ENCODE measurements around the gene EPHX1. TPM values are rescaled to one million over a fixed set of nuclear protein-coding genes. Genes with fewer than 3 reads are reported as not detected.

Gene EPHX1
- total RNA-seq, 1 experiment from 2014 or later = 35.8 TPM

GRCh38 chr1:225817611-225818061, 7.7 kb downstream of the EPHX1 start:
- BruUV-seq (replicated peaks) = no TSS peak
- ChIA-PET POLR2A (interaction anchor here (1.1 to 6.0 kb wide), 8 partner anchors 16 to 311 kb away, joined by 3 to 85 read pairs (median 4); partner anchors contain the start of genes SRP9 and TMEM63A), CTCF (interaction anchor here (0.8 to 4.8 kb wide), 12 partner anchors 17 to 343 kb away, joined by 3 to 33 read pairs (median 4); partner anchors contain the start of genes SRP9 and TMEM63A)
- peaks cover 14% of the 10 kb centered on the region for H3K36me3 Mint-ChIP-seq (ENCODE audit: insufficient read depth, unreplicated experiment)
- TF ChIP-seq, protein P1, sequence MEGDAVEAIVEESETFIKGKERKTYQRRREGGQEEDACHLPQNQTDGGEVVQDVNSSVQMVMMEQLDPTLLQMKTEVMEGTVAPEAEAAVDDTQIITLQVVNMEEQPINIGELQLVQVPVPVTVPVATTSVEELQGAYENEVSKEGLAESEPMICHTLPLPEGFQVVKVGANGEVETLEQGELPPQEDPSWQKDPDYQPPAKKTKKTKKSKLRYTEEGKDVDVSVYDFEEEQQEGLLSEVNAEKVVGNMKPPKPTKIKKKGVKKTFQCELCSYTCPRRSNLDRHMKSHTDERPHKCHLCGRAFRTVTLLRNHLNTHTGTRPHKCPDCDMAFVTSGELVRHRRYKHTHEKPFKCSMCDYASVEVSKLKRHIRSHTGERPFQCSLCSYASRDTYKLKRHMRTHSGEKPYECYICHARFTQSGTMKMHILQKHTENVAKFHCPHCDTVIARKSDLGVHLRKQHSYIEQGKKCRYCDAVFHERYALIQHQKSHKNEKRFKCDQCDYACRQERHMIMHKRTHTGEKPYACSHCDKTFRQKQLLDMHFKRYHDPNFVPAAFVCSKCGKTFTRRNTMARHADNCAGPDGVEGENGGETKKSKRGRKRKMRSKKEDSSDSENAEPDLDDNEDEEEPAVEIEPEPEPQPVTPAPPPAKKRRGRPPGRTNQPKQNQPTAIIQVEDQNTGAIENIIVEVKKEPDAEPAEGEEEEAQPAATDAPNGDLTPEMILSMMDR (IDR thresholded peaks at IDR 0.05; ENCODE audit: unreplicated experiment) = no peak
- H3K4me1 Mint-ChIP-seq (ENCODE audit: insufficient read depth, unreplicated experiment) = peaks cover 48% of the 10 kb centered on the region
- peak overlapping the region; percentile 98 for H3K27ac Mint-ChIP-seq (ENCODE audit: low read depth, unreplicated experiment)
- intact Hi-C loops (cut with micrococcal nuclease) = no loop called here
- H3K27me3 Mint-ChIP-seq (ENCODE audit: insufficient read depth, unreplicated experiment) = no peaks in the 10 kb centered on the region
- H3K4me3 Mint-ChIP-seq (ENCODE audit: unreplicated experiment) = peak overlapping the region; percentile 6
- H3K9me3 Mint-ChIP-seq (ENCODE audit: unreplicated experiment) = no peaks in the 10 kb centered on the region
- peak; percentile 100 for DNase-seq (ENCODE audit: unreplicated experiment)

DNA sequence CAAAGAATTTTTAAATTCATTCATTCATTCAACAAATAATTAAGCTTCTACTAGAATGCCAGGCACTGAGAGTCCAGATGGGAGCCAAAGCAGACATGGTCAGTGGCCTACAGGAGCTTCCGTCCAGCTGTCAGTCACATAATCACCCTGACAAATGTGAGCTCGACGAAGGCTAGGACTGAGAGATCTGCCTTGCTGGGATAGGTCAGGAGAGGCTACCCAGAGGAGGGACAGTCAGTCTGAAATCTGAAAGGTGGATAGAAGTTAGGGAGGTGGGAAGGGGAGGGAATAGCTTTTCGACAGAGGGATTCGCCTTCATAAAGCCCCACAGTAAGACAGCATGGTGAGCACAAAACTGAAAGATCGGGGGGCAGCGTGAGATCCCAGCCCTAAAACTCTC, 8.3 kb downstream of the EPHX1 start:
- Mint-ChIP-seq H3K9me3 (ENCODE audit: unreplicated experiment) (no peaks in the 10 kb centered on the region), H3K27me3 (ENCODE audit: insufficient read depth, unreplicated experiment) (no peaks in the 10 kb centered on the region), H3K4me3 (ENCODE audit: unreplicated experiment) (no peak overlapping the region), H3K4me1 (ENCODE audit: insufficient read depth, unreplicated experiment) (peaks cover 48% of the 10 kb centered on the region), H3K27ac (ENCODE audit: low read depth, unreplicated experiment) (peak overlapping the region; percentile 98), H3K36me3 (ENCODE audit: insufficient read depth, unreplicated experiment) (peaks cover 14% of the 10 kb centered on the region)
- no TSS peak for BruUV-seq (replicated peaks)
- DNase-seq (ENCODE audit: unreplicated experiment) = no peak
- ChIA-PET POLR2A (interaction anchor here (0.6 to 6.0 kb wide), 17 partner anchors 8 to 312 kb away, joined by 3 to 85 read pairs (median 3); partner anchors contain the start of genes EPHX1, PYCR2, SRP9 and TMEM63A), CTCF (interaction anchor here (0.6 to 4.8 kb wide), 13 partner anchors 8 to 732 kb away, joined by 3 to 33 read pairs (median 4); partner anchors contain the start of genes EPHX1 and SRP9)
- intact Hi-C loops (cut with micrococcal nuclease) = no loop called here
- TF ChIP-seq, protein P1 (IDR thresholded peaks at IDR 0.05; ENCODE audit: unreplicated experiment) = no peak

DNA sequence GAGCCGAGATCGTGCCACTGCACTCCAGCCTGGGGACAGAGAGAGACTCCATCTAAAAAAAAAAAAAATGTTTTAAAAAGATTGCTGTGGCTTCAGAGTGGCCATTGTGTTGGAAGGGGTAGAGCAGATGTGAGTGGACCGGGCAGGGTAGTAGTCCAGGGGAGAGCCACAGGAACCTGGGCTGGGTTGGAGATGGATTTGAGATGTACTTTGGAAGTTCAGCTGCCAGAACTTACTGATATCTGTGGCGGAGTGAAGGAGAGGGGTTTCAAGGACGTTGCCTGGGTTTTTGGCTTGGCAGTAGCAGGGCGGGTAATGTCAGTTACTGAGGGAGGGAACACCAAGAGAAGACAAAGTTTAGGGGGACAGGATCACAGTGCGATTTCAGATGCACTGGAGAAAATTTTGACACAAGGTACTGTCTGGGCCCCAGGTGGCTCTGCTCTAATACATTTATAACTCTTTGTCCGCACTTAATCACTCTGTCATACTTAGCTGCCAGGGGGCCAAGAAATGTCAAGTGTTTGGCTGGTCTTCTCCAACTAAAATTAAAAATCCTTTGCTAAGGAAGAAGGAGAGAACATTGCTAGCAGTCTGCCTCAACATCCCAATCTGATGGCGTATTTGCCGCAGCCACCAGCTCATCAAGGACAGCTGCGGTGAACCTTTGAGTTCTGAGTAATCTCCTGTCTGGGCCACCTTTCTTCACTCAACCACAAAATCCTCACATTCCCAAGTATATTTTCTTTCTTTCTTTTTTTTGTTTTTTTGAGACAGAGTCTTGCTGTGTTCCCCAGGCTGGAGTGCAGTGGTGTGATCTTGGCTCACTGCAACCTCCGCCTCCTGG, 9.6 kb downstream of the EPHX1 start:
- Mint-ChIP-seq H3K9me3 (ENCODE audit: unreplicated experiment) (no peaks in the 10 kb centered on the region), H3K36me3 (ENCODE audit: insufficient read depth, unreplicated experiment) (peaks cover 9% of the 10 kb centered on the region), H3K4me1 (ENCODE audit: insufficient read depth, unreplicated experiment) (peaks cover 42% of the 10 kb centered on the region), H3K27me3 (ENCODE audit: insufficient read depth, unreplicated experiment) (no peaks in the 10 kb centered on the region), H3K27ac (ENCODE audit: low read depth, unreplicated experiment) (peak overlapping the region; percentile 39), H3K4me3 (ENCODE audit: unreplicated experiment) (no peak overlapping the region)
- no peak for DNase-seq (ENCODE audit: unreplicated experiment)
- ChIA-PET CTCF (interaction anchor here (0.6 to 4.8 kb wide), 8 partner anchors 8 to 395 kb away, joined by 3 to 33 read pairs (median 4); partner anchors contain the start of genes EPHX1 and SRP9), POLR2A (interaction anchor here (0.7 to 6.0 kb wide), 12 partner anchors 9 to 393 kb away, joined by 3 to 85 read pairs (median 6); partner anchors contain the start of genes EPHX1, PYCR2, SRP9 and TMEM63A)
- no TSS peak for BruUV-seq (replicated peaks)
- TF ChIP-seq, protein P1 (IDR thresholded peaks at IDR 0.05; ENCODE audit: unreplicated experiment) = no peak
- intact Hi-C loops (cut with micrococcal nuclease) = no loop called here

Data from MCF 10A (cell line).